GM12801 (cell line): ENCODE measurements around the gene PTPRN2.

Experiments used
- CTCF ChIP-seq: IDR thresholded peaks from one replicate; pipeline ENCODE4 v1.5.1; 2011; ENCODE audit warnings: control low read depth; ENCODE audit not compliant: insufficient read length; ENCODE audit errors: extremely low read depth

PTPRN2 gene

GRCh38 chr7:158618745-158619140 lies 31.1 kb upstream of the PTPRN2 start:
- TF ChIP-seq CTCF = no peak

GRCh38 chr7:158617737-158618128 lies 30.1 kb upstream of the PTPRN2 start:
- no peak for TF ChIP-seq CTCF

GRCh38 chr7:158616050-158616449 lies 28.4 kb upstream of the PTPRN2 start:
- TF ChIP-seq CTCF = no peak

- no peak for TF ChIP-seq CTCF
These were observed 27.1 kb upstream of the PTPRN2 start for GRCh38 chr7:158614700-158615099.

GRCh38 chr7:158613481-158613880 lies 25.9 kb upstream of the PTPRN2 start:
- no peak for TF ChIP-seq CTCF

- no peak for TF ChIP-seq CTCF
These were observed 24.9 kb upstream of the PTPRN2 start for GRCh38 chr7:158612546-158612945.

GRCh38 chr7:158611541-158611940 lies 23.9 kb upstream of the PTPRN2 start:
- no peak for TF ChIP-seq CTCF
